Left renal pelvis (tissue), 4 donors: ENCODE measurements around the gene C14orf93. TPM values are rescaled to one million over a fixed set of nuclear protein-coding genes. Genes with fewer than 3 reads are reported as not detected.
A peak's percentile ranks its signal among the peaks of the same experiment; 100 is the strongest.

Experiments used
- DNase-seq, 4 donors: peaks; one replicate each; pipeline ENCODE4 v3.0.0-alpha.2; 2013; ENCODE audit warnings: low read depth in 4 of 4, low spot score in 3 of 4
- polyA plus RNA-seq, 4 donors: library from polyadenylated mRNA; unstranded; fragments of 120-200 nt; gene quantifications; one replicate each; pipeline ENCODE4 v1.2.1, GENCODE V29; 2013; ENCODE audit not compliant: insufficient read length in 4 of 4

Gene C14orf93
- polyA plus RNA-seq, 4 donors: 13.7 to 26.8 (median 19.1) TPM

DNA sequence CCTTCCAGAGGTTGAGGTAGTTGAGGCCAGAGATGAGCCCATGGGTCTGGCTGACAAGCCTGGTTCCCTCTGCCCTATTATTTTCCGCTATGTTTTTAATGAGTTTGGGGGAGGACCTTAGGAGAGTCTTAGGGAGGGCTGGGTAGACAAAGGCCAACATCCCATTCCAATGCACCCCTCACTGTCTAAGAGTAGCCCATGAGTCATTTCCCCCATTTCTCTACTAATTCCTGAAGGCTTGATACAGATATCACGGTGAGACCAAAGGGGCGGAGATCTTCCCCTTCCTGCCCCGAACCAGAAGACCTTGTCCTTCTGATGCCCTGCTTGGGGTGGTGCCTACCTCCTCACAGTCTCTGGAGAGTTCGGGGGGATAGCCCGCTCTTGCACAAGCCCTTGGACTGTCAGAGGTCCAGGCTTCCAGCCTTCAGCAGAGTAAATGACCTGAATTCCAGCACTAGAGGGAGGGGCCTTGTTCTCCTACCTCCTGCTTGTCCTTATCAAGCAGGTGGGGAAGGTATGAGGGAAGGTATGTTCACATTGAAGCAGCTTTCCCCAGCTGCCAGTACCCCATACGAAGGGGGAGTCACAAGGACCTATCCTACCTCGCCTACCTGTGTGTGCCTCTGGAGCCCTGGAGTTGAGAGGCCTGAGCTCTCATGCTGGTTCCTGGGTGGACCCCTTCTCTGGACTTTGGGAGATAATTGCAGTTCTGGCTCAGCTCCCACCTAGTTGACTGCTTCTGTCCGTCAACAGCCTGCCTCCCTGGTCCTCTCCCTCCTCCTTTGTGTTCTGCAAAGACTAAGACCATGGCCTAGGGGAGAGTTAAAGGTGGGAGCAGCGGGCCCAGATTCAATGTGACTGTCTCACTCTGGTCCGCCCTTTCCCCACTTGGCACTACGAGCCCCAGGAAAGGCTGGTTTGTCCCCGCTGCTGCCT, 35.7 kb upstream of the C14orf93 start:
- no peak for DNase-seq

DNA sequence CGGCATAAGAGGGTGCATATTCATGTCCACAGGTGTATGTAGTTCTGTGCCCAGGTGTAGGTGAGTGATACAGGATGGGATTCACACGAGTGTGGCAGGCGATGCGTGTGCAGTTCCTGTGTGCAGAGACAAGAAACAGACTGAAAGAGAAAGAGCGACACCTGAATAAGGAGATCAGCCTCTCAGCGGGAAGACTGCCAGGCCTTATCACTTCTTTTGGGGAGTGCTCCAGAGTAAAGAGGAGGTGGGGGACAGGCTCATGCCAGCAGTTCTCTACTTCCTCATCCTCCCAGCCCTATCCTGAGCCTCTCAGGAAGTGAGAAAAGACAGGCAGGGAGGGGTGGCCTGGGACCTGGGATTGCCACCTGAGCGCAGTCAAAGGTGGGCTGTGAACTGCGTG, 34.9 kb upstream of the C14orf93 start:
- DNase-seq: no peak

DNA sequence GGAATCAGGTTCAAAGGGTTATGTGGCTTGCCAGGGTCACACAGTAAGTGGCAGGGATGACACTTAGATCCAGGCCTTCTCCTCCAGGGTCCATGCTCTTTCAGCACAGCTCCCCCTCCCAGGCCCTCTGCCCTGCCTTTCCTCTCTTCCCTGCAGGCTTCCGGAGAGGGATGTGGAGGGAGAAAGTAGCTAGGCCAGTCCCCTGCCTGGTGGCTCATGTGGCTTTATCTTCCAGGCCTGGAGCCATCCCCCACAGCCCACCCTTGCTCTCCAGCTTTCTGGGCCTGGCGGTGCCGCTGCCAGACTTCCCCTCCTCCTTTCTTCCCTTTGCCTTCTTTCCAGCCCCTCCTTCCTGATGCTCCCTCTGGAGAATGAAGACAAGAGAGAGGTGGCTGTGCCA, 33.8 kb upstream of the C14orf93 start:
- DNase-seq: no peak

DNA sequence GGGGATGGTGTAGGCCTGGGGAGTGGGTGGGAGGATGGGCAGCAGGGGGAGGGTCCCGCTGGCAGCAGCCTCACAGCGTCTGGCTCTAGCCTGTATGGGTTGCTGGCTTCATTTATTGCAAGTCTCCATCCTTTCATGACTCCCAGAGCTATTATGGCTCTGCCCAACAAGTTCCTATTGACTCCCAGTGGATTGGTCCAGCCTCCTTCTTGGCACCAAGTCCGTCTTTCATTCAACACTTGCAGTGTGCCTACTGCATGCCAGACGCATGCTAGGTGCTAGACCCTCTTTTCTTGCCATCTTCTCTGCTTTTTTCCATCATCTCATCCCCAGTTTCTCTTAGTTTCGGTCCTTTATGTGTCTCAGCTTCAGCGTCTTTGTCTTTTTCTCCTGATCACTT, 33.2 kb upstream of the C14orf93 start:
- DNase-seq: no peak

DNA sequence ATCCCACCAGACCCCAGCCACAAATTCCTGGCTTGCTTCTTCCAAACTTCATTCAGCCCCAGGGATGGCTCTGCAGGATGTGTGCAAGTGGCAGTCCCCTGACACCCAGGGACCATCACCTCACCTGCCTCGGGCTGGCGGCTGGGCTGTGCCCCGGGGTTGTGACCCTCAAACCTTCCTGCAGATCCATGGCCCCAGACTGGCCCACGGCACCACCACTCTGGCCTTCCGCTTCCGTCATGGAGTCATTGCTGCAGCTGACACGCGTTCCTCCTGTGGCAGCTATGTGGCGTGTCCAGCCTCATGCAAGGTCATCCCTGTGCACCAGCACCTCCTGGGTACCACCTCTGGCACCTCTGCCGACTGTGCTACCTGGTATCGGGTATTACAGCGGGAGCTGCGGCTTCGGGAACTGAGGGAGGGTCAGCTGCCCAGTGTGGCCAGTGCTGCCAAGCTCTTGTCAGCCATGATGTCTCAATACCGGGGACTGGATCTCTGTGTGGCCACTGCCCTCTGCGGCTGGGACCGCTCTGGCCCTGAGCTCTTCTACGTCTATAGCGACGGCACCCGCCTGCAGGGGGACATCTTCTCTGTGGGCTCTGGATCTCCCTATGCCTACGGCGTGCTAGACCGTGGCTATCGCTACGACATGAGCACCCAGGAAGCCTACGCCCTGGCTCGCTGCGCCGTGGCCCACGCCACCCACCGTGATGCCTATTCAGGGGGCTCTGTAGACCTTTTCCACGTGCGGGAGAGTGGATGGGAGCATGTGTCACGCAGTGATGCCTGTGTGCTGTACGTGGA, 32.4 kb upstream of the C14orf93 start, which contains the start of gene PSMB11:
PSMB11 (plus strand) TSS at position 51 of the 804 bp plus-strand sequence; CDS start at position 65, 14 bp downstream.
- DNase-seq: no peak

DNA sequence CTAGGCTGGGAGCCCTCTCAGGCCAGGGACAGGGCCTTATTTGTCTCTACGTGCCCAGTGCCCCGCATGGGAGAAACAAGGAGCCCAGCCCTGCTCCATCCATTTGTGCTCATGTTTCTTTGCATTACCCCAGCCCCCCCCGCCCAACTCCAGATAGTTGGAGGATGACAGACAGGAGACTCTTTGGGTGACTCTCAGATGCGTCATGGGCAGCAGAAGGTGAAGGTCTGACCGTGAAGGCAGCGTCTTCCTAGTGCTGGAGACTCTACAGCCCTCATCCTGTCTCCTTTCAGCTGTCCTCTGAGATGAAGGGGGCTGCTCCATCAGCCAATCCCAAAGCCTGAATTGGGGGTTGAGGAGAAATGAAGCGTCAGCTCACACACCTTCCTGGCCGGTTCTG, 31.8 kb upstream of the C14orf93 start:
- DNase-seq: no peak

DNA sequence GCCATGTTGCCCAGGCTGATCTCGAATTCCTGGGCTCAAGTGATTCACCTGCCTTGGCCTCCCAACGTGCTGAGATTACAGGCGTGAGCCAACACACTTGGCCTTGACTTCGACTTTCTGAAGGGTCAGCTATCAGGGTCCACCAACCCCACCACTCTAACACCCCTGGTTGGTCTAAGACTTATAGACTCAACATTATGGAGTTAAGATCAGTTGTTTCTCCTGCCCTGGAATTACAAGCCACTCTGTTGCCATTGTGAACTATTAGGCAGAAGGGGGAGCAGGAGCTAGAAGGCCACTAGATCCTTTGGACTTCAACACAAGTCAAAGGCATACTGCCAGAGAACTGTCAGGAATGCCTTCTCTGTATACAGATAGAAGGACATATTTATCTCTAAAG, 30.2 kb upstream of the C14orf93 start:
- DNase-seq: no peak

DNA sequence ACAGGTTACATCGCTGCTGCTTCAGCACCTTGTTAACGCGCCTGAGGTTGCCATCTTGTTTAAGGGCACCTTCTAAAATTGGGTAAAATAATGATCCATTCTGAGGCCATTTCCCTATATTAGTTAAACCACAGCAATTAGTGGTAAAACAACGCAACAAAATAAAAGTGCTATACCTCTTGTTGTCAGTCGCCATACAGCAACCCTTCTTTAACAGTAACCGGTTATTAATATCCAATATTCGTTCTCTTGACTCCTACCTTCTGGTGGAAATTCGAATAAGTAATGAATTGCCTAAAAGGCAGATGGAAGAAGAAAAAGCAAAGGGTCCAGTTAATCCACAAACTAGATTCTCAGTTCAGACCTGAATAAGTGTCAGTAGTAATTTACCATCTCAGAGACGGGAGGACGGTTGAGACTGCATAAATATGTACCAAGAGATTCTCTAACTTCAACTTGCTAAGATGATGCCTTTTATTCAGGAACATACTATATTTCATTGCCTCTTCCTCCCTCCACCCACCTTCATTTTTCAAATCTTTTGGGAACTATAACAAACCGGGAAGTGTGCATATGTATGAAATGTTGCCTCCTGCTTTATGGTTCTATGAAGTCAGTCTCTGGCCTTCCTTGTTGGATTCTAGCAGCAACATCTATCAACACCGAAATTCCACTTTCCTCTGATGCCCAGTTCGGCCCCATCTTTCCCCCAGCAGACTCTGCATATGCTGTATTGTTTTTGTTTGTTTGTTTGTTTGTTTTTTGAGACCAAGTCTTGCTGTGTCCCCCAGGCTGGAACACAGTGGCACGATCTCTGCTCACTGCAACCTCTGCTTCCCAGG, 25.6 kb upstream of the C14orf93 start:
- DNase-seq: no peak

DNA sequence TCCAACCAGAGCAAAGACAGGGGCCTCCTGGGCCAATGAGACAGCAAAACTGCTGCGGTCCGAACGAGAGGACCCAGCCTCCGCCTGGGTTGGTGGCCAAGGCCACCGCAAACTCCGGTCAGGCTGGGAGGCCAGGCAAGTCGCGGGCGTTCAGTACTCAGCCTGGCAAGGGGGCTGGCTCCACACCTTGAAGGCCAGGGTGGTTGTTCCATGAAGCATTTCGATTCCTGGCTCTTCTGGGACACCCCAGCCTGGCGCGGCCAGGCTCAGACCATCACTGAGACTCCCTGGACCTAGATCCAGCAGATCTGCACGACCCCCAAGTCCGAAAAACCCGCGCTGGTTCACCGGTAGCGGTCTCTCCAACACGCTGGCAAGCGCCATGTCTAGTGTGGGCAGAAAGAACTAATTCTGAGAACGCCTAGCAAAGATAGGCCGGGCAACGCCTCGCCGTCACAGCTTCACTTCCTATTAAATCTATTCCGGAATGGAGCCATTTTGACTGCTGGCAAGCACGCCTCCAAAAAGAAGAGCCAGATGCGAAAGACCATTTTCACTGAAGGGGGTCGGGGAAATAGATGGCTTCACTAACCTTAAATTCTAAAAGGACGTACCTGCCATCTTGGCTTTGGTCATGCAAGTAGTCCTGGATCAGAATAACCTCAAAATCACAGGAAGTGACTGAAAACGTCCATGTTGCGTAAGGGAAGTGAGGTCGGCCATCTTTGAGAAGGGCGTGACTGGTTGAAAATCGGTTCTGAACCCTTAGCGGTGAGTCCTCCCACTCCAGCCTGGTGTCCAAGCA, 24.8 kb upstream of the C14orf93 start, which contains the start of gene PSMB5:
PSMB5 (minus strand) TSS at position 403 of the 805 bp plus-strand sequence; CDS start at position 384, 19 bp downstream.
- peak; percentile 90 to 95 (median 92) for DNase-seq

DNA sequence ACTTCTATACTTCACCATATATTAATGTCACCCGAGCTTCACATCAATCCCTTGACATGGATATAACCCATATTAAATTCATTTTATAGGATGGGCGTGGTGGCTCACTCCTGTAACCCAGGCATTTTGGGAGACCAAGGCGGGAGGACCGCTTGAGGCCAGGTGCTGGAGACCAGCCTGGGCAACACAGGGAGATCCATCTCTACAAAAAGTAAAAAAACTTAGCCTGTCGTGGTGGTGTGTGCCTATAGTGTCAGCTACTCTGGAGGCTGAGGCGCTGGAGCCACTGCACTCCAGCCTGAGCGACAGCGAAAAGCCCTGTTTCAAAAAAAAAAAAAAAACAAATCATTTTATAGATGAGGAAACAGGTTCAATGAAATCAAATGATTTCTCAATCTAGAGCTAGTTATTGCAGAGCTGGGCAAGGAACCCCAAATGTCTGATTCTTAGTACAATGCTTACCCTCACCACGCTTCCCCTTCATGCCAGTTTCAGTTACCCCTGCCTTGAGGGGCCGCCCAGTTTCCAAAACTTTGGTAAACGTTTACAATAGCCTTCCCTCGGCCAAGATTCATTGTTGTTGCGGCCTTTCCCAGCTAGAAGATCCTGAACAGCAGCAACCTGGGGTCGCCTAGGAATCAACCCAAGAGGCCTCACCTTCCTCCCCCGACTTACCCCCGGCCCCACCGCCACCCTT, 24.0 kb upstream of the C14orf93 start:
- no peak for DNase-seq

DNA sequence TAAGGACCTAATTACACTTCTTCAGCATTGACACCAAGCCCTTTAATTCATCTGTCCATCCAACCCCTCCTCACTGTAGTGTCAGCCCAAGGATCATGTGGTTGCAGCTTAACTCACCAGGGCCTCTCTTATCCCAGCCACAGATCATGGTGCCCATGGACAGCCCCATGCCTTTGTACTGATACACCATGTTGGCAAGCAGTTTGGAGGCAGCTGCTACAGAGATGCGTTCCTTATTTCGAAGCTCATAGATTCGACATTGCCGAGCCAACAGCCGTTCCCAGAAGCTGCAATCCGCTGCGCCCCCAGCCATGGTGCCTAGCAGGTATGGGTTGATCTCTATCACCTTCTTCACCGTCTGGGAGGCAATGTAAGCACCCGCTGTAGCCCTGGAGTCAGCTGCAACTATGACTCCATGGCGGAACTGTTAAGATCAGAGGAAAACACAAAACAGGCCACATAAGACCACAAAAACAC, 23.3 kb upstream of the C14orf93 start:
- no peak for DNase-seq

DNA sequence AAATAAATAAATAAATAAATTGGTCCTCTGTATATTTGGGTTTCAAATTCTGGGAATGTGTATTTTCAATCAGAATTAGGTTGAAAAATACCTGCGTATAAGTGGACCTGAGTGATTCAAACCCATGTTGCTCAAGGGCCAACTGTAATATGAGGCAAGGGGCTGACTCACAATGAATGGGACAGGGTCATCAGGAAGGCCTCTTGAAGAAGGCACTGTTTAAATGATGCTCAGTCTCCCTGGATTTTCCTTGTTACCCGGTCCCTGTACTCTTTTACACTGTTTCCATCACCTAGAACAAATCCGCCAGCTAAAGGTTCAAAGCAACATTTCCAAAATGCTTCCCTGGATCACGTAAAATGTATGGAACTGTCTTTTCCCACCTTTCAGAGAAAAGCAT, 21.0 kb upstream of the C14orf93 start:
- DNase-seq: no peak

DNA sequence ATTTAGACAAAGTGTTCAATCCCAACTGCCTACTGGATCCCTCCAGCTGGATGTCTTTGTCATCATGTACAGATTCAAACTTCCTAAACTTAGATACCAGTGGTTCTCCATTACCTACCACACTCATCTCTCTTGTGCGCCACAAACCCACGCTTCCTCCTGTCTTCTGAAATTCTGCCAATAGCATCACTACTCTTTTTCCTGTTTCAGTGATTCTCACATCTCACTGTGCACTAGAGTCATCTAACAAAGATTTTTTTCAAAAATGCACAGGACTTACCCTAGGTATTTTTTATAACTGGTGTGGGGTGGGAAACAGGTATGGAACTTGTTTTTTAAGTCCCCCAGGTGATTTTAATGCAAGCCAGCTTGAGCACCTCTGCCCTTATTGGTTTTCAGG, 18.9 kb upstream of the C14orf93 start:
- no peak for DNase-seq

DNA sequence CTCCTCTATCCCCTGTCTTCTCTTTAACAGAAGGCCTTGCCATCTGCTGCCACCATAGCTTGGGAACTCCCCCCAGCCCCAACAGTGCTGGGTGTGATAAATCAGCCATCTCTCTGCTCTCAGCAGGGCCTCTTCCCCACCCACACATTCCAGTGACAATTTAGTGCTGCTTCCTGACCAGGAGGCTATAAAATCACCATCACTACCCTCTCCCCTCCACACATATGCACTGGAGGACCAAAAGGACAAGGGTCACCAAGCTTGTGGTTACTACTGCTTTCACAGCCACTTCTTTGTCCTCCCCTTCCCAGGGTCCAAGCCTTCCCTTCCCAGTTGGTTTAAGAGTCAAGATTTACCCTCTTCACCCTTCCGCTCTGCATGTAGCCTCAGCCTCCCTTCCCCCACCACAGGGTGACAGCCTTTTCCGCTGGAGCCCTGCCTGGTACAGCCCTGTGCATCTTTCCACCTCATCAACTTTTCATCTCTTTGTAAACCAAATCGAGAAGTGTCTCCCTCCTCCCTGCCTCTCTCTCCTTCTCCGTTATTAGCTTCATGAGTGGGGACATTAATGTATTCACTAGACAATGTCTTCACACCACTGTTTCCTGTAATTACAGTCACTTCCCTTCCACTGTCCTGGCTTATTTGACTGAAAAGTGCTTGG, 15.3 kb upstream of the C14orf93 start:
- DNase-seq: peak in 1 of 4 donors; percentile 70

DNA sequence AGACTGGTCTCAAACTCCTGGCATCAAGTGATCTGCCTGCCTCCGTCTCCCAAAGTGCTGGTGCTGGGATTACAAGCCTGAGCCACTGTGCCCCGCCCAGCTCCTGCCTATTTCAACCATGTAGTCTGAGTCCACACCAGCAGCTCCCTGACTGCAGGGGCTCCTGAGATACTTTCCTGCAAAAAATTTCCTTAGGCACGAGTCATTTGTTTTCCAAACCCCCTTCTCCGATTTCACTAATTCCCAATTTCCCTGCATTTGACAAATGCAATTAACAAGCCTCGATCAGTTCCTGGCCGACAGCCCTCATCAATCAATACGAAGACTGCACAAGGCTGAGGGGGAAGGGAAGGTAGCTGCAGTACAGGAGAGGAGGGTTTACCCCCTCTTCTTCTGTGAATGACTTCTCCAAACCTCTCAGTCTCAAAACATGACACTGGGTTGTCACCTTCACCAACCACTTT, 14.7 kb upstream of the C14orf93 start:
- DNase-seq: no peak

DNA sequence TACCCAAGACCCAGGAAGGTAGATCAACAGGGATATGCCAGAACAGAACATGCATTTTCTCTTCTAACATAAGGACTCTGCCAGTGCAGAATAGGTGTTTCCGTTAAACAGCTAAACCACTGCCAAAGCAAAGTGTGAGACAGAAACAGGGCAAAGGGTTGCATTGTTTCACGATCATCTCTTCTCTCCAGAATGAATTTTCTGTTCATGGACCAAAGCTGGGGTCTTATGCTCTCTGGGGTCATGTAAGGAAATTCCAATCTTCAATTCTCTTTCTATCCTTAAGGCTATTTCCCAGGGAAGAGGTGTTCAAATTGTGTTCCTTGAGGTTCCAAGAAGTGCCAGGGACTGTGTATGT, 13.8 kb upstream of the C14orf93 start:
- no peak for DNase-seq

DNA sequence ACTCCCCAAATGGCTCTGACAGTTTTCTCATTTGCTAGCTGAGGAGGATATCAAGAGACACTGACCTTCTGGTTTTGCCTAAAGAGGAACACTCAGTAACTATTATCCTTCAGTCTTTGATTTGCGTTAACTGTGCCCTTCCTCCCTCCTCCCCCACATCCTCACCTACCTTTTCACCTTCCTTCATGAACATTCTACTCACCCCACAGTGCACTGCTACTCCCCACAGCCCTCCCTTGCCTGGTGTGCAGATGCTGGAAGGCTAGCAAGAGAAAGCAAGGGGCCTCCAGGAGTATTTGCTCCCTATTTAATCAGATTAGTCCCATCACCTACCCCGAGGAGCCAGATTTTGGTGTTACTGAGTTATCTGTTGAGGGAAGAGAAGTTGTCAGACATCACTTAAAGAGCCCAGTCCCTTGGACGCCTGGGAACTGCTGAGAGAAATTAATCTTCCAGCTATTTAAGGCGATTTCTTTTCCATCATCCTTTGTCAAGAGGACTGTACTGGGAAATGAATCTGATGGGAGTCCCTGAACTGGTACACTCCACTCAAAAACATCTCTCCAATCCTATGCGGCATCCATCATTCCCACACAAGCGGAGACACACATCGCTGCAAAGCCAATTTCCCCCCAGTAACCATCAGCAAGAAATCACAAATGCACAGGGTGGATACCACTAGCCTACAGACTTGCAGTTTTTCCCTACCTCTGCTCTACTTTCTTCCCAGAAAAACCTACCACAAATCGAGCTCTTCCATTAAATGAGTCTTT, 13.3 kb upstream of the C14orf93 start:
- DNase-seq: no peak
